Panc1 (cell line): ENCODE results near the gene B3GLCT. TPM values are rescaled to one million over a fixed set of nuclear protein-coding genes. Genes with fewer than 3 reads are reported as not detected.

Experiments
- ATAC-seq: fragments of 200-7000 bp; cut with Tn5 transposase; 2 replicates; pipeline ENCODE4 v1.9.1; 2020; ENCODE audit warnings: mild to moderate bottlenecking, moderate library complexity
- BruUV-seq: library from RNA; stranded (reverse); fragments of 400-500 nt; replicated peaks from 2 replicates; lab custom pipeline; 2021; lab: Mats Ljungman, UMichigan
- CTCF ChIA-PET: fragments of 300-600 bp; sonication (Branson Sonifier 250); formaldehyde crosslinking; loops from one replicate; lab custom pipeline; 2022; ENCODE audit warnings: antibody characterized with exemption; lab: Charles Lee
- POLR2A ChIA-PET: fragments of 300-600 bp; sonication (Branson Sonifier 250); formaldehyde crosslinking; loops from one replicate; lab custom pipeline; 2022; ENCODE audit warnings: antibody characterized with exemption; lab: Charles Lee
- DNase-seq: peaks from one replicate; pipeline ENCODE4 v3.0.0-alpha.2; 2010; ENCODE audit warnings: low read depth, low spot score
- H3K27ac ChIP-seq: 2 replicates; pipeline ENCODE4 v1.5.1; 2011; ENCODE audit warnings: mild to moderate bottlenecking, low read length, inconsistent platforms
- H3K27me3 ChIP-seq: fragments of 200-500 bp; sonication (Bioruptor generic); 2 replicates; pipeline ENCODE4 v1.6.0; 2014; ENCODE audit warnings: low read length, inconsistent platforms; ENCODE audit not compliant: control insufficient read depth, insufficient read depth
- H3K36me3 ChIP-seq: fragments of 200-500 bp; sonication (Bioruptor generic); 2 replicates; pipeline ENCODE4 v1.5.1; 2014; ENCODE audit warnings: inconsistent platforms, mild to moderate bottlenecking, low read length, moderate library complexity; ENCODE audit not compliant: control insufficient read depth, insufficient read depth
- H3K4me1 ChIP-seq: 2 replicates; pipeline ENCODE4 v1.5.1; 2011; ENCODE audit warnings: inconsistent platforms, mild to moderate bottlenecking, low read length, moderate library complexity; ENCODE audit not compliant: control insufficient read depth, insufficient read depth
- H3K4me3 ChIP-seq, 2 experiments: 2 replicates each; pipeline ENCODE4 v1.5.1; 2011 to 2012; ENCODE audit warnings: low read depth in 2 of 2, low read length in 2 of 2, mild to moderate bottlenecking in 2 of 2, inconsistent platforms in 1 of 2, moderate library complexity in 1 of 2
- H3K9me3 ChIP-seq: fragments of 200-500 bp; sonication (Bioruptor generic); 2 replicates; pipeline ENCODE4 v1.5.1; 2014; ENCODE audit warnings: low read depth, mild to moderate bottlenecking, inconsistent platforms, low read length, moderate library complexity; ENCODE audit not compliant: control insufficient read depth, insufficient read depth
- CTCF ChIP-seq: fragments of 450-650 bp; IDR thresholded peaks from 2 replicates; pipeline ENCODE4 v1.5.1; 2017; ENCODE audit warnings: mild to moderate bottlenecking
- POLR2AphosphoS5 ChIP-seq: IDR thresholded peaks from 2 replicates; pipeline ENCODE4 v1.6.1; 2012; ENCODE audit warnings: mild to moderate bottlenecking, low read depth, low read length, moderate library complexity
- REST ChIP-seq, 2 experiments: IDR thresholded peaks; 2 replicates each; pipeline ENCODE4 v1.6.1; 2011 to 2012; ENCODE audit warnings: low read depth in 2 of 2, control low read depth in 1 of 2, low read length in 1 of 2, mild to moderate bottlenecking in 1 of 2, moderate library complexity in 1 of 2; ENCODE audit not compliant: insufficient read depth in 1 of 2
- SIN3A ChIP-seq: IDR thresholded peaks from 2 replicates; pipeline ENCODE4 v1.6.1; 2012; ENCODE audit warnings: low read depth, mild to moderate bottlenecking, low read length, moderate library complexity, borderline replicate concordance; ENCODE audit not compliant: insufficient read depth
- TCF7L2 ChIP-seq: IDR thresholded peaks from 2 replicates; pipeline ENCODE4 v1.6.1; 2011; ENCODE audit warnings: mild to moderate bottlenecking, low read depth, low read length, inconsistent platforms
- in situ Hi-C: cut with HindIII; loops from 2 replicates; pipeline ENCODE4 v1.10.0; 2016; ENCODE audit warnings: low sequenced_read_pairs, low pct_unique_long_range_greater_than_20kb
- intact Hi-C: fragments of 100-400 bp; cut with micrococcal nuclease; formaldehyde crosslinking; loops from one replicate; pipeline ENCODE4 v1.10.0; 2022; ENCODE audit not compliant: unreplicated experiment
- total RNA-seq: library from RNA; stranded (reverse); gene quantifications from one replicate; pipeline ENCODE4 v1.2.1, GENCODE V29; 2021; ENCODE audit not compliant: unreplicated experiment

Gene B3GLCT
- total RNA-seq, 1 experiment from 2014 or later = 16.5 TPM

DNA sequence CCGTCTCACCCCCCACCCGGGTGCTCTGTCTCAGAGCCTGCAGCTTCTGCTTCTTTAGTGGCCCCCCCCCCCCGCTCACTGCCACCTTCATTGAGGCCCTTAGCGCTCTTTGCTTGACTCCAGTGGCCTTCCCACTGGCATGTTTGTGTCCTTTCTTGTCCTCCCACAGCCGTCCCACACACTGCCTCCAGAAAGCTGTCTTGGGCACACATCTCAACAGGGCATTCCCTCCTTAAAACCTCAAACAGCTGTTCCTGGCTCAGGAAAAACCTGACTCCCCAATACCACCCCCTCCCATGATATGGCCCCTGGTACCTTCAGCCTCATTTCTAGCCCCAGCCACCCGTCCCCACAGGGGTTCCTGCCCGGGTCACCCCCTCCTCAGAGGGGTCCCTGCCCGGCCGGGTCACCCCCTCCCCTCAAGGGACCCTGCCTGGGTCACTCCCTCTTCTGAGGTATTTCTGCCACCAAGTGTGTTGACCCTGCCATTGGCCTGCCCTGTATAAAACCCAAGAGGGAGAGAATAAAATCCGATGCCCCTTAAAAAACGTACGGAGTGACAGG, 8.9 kb downstream of the B3GLCT start:
- ChIA-PET CTCF (no interaction called here), POLR2A (no interaction called here)
- ATAC-seq = no peak
- H3K9me3 ChIP-seq = no peaks in the 10 kb centered on the region
- H3K4me3 ChIP-seq = no peak overlapping the region
- no TSS peak for BruUV-seq
- H3K4me1 ChIP-seq = peaks cover 18% of the 10 kb centered on the region
- H3K27me3 ChIP-seq = no peaks in the 10 kb centered on the region
- no peak for DNase-seq
- intact Hi-C loops (no loop called here), in situ Hi-C loops (no loop called here)
- H3K36me3 ChIP-seq = no peaks in the 10 kb centered on the region
- no peak overlapping the region for H3K27ac ChIP-seq
- TF ChIP-seq POLR2AphosphoS5 = no peak
- no peak for TF ChIP-seq SIN3A
- no peak for TF ChIP-seq REST (IDR thresholded peaks at IDR 0.05; ENCODE audit: insufficient read depth in 1 of 2, low read depth in 2 of 2, low read length in 1 of 2)
- no peak for TF ChIP-seq CTCF
- no peak for TF ChIP-seq TCF7L2

GRCh38 chr13:31209172-31209840, 9.5 kb downstream of the B3GLCT start:
- Histone ChIP-seq H3K27ac (no peak overlapping the region), H3K36me3 (no peaks in the 10 kb centered on the region), H3K4me1 (peaks cover 18% of the 10 kb centered on the region), H3K4me3 (no peak overlapping the region), H3K27me3 (no peaks in the 10 kb centered on the region), H3K9me3 (no peaks in the 10 kb centered on the region)
- DNase-seq (no peak), ATAC-seq (peak; percentile 49)
- ChIA-PET POLR2A (no interaction called here), CTCF (no interaction called here)
- in situ Hi-C loops = no loop called here
- intact Hi-C loops = no loop called here
- no peak for TF ChIP-seq REST (IDR thresholded peaks at IDR 0.05; ENCODE audit: insufficient read depth in 1 of 2, low read depth in 2 of 2, low read length in 1 of 2)
- TF ChIP-seq SIN3A = no peak
- no peak for TF ChIP-seq CTCF
- TF ChIP-seq TCF7L2 = no peak
- TF ChIP-seq POLR2AphosphoS5 = no peak
- no TSS peak for BruUV-seq
